Upper lobe of left lung (tissue), 6 donors: ENCODE results near the gene ABCA13. TPM values are rescaled to one million over a fixed set of nuclear protein-coding genes. Genes with fewer than 3 reads are reported as not detected.

ENCODE experiments used
- ATAC-seq, 2 donors: fragments of 200-7000 bp; cut with Tn5 transposase; one replicate each; pipeline ENCODE4 v1.9.1; 2022; ENCODE audit warnings: mild to moderate bottlenecking in 2 of 2, moderate library complexity in 2 of 2; ENCODE audit not compliant: low FRiP score in 2 of 2
- DNase-seq, 2 donors: peaks; one replicate each; pipeline ENCODE4 v3.0.0-alpha.2; 2019 to 2020
- H3K27ac ChIP-seq, 4 donors: fragments of 200-600 bp; sonication (generic); one replicate each; pipeline ENCODE4 v1.5.1; 2016 to 2019
- H3K27me3 ChIP-seq, 4 donors: fragments of 200-600 bp; sonication (generic); one replicate each; pipeline ENCODE4 v1.5.1; 2017 to 2019
- H3K36me3 ChIP-seq, 4 donors: fragments of 200-600 bp; sonication (generic); one replicate each; pipeline ENCODE4 v1.5.1; 2016 to 2019
- H3K4me1 ChIP-seq, 4 donors: fragments of 200-600 bp; sonication (generic); one replicate each; pipeline ENCODE4 v1.5.1; 2018 to 2019
- H3K4me3 ChIP-seq, 4 donors: fragments of 200-600 bp; sonication (generic); one replicate each; pipeline ENCODE4 v1.5.1; 2017 to 2019; ENCODE audit warnings: mild to moderate bottlenecking in 2 of 4, moderate library complexity in 1 of 4
- H3K9me3 ChIP-seq, 4 donors: fragments of 200-600 bp; sonication (generic); one replicate each; pipeline ENCODE4 v1.5.1; 2018 to 2019
- EP300 ChIP-seq, 4 donors: sonication (generic); formaldehyde crosslinking; IDR thresholded peaks; one replicate each; pipeline ENCODE4 v1.5.1; 2017; ENCODE audit warnings: antibody characterized with exemption in 4 of 4, control low read depth in 2 of 4
- POLR2A ChIP-seq, 4 donors: fragments of 450-650 bp; IDR thresholded peaks; one replicate each; pipeline ENCODE4 v1.5.1; 2016 to 2017; ENCODE audit warnings: antibody characterized with exemption in 4 of 4, mild to moderate bottlenecking in 2 of 4
- POLR2AphosphoS5 ChIP-seq, 2 donors: sonication (generic); formaldehyde crosslinking; IDR thresholded peaks; one replicate each; pipeline ENCODE4 v1.5.1; 2017; ENCODE audit warnings: antibody characterized with exemption in 2 of 2
- WGBS, 2 donors: methylation state at CpG; one replicate each; pipeline ENCODE4 v1.1.5; 2017 to 2018; 5-methylcytosine and 5-hydroxymethylcytosine counted together
- total RNA-seq, 6 donors: library from RNA; depleted of rRNA in 4 of 6; stranded (reverse); fragments of >200 nt in 4 of 6; gene quantifications; one replicate each; pipeline versions ENCODE4 v1.1.0 to v1.2.1, GENCODE V29; 2016 to 2021
- TF ChIP-seq, protein P1 (sequence below), 6 experiments: fragments of 450-650 bp in 4 of 6; fragments of 200-600 bp in 2 of 6; sonication (generic) in 2 of 6; IDR thresholded peaks; one replicate each; pipeline ENCODE4 v1.5.1; 2016 to 2019; ENCODE audit warnings: antibody characterized with exemption in 6 of 6
- donor health status: DM: no; HTN: no; CAD: no; lungs with moderate emphysema.
- donor health status: DM: no; HTN: yes; CAD: no; lungs with severe emphysema.

Gene ABCA13, protein sequence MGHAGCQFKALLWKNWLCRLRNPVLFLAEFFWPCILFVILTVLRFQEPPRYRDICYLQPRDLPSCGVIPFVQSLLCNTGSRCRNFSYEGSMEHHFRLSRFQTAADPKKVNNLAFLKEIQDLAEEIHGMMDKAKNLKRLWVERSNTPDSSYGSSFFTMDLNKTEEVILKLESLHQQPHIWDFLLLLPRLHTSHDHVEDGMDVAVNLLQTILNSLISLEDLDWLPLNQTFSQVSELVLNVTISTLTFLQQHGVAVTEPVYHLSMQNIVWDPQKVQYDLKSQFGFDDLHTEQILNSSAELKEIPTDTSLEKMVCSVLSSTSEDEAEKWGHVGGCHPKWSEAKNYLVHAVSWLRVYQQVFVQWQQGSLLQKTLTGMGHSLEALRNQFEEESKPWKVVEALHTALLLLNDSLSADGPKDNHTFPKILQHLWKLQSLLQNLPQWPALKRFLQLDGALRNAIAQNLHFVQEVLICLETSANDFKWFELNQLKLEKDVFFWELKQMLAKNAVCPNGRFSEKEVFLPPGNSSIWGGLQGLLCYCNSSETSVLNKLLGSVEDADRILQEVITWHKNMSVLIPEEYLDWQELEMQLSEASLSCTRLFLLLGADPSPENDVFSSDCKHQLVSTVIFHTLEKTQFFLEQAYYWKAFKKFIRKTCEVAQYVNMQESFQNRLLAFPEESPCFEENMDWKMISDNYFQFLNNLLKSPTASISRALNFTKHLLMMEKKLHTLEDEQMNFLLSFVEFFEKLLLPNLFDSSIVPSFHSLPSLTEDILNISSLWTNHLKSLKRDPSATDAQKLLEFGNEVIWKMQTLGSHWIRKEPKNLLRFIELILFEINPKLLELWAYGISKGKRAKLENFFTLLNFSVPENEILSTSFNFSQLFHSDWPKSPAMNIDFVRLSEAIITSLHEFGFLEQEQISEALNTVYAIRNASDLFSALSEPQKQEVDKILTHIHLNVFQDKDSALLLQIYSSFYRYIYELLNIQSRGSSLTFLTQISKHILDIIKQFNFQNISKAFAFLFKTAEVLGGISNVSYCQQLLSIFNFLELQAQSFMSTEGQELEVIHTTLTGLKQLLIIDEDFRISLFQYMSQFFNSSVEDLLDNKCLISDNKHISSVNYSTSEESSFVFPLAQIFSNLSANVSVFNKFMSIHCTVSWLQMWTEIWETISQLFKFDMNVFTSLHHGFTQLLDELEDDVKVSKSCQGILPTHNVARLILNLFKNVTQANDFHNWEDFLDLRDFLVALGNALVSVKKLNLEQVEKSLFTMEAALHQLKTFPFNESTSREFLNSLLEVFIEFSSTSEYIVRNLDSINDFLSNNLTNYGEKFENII (N-terminal part only)
- 10 to 100 TPM in 3 of 6 donors, 1 to 10 TPM in 2, under 1 TPM in 1; 0.49 to 27.7 (median 7.1) TPM for total RNA-seq

- no peak within 1 kb of the TSS for H3K4me3 ChIP-seq
- no peaks in the 10 kb centered on the region for H3K27me3 ChIP-seq
- WGBS, 2 donors: 65% methylated on average over 2 to 4 of the region's 4 CpGs
- no peak for DNase-seq
- no peaks in the 10 kb centered on the region for H3K4me1 ChIP-seq
- H3K36me3 ChIP-seq: no peaks in the 10 kb centered on the region
- ATAC-seq: no peak
- TF ChIP-seq POLR2A (IDR thresholded peaks at IDR 0.05) (no peak), POLR2AphosphoS5 (IDR thresholded peaks at IDR 0.05) (no peak), EP300 (IDR thresholded peaks at IDR 0.05) (no peak)
- TF ChIP-seq, protein P1, sequence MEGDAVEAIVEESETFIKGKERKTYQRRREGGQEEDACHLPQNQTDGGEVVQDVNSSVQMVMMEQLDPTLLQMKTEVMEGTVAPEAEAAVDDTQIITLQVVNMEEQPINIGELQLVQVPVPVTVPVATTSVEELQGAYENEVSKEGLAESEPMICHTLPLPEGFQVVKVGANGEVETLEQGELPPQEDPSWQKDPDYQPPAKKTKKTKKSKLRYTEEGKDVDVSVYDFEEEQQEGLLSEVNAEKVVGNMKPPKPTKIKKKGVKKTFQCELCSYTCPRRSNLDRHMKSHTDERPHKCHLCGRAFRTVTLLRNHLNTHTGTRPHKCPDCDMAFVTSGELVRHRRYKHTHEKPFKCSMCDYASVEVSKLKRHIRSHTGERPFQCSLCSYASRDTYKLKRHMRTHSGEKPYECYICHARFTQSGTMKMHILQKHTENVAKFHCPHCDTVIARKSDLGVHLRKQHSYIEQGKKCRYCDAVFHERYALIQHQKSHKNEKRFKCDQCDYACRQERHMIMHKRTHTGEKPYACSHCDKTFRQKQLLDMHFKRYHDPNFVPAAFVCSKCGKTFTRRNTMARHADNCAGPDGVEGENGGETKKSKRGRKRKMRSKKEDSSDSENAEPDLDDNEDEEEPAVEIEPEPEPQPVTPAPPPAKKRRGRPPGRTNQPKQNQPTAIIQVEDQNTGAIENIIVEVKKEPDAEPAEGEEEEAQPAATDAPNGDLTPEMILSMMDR (IDR thresholded peaks at IDR 0.05): no peak
- no peak within 1 kb of the TSS for H3K27ac ChIP-seq
- no peaks in the 10 kb centered on the region for H3K9me3 ChIP-seq
These were observed at the start of gene ABCA13 for GRCh38 chr7:48171202-48171601. TSS of gene ABCA13 (plus strand) at chr7:48171458. CDS start at chr7:48171484, 26 bp downstream.

GRCh38 chr7:48126037-48126436, 45.2 kb upstream of the ABCA13 start:
- Histone ChIP-seq H3K4me1 (no peaks in the 10 kb centered on the region), H3K36me3 (no peaks in the 10 kb centered on the region), H3K27ac (no peak overlapping the region), H3K4me3 (no peak overlapping the region), H3K27me3 (no peaks in the 10 kb centered on the region), H3K9me3 (no peaks in the 10 kb centered on the region)
- WGBS, 2 donors: 89 to 95% methylated on average over 2 of the region's 2 CpGs
- ATAC-seq: no peak
- TF ChIP-seq, protein P1 (IDR thresholded peaks at IDR 0.05): no peak
- TF ChIP-seq EP300 (IDR thresholded peaks at IDR 0.05): no peak
- TF ChIP-seq POLR2AphosphoS5 (IDR thresholded peaks at IDR 0.05): no peak
- TF ChIP-seq POLR2A (IDR thresholded peaks at IDR 0.05): no peak
- no peak for DNase-seq

- no peak overlapping the region for H3K4me3 ChIP-seq
- TF ChIP-seq POLR2AphosphoS5 (IDR thresholded peaks at IDR 0.05) (no peak), POLR2A (IDR thresholded peaks at IDR 0.05) (no peak), EP300 (IDR thresholded peaks at IDR 0.05) (no peak)
- TF ChIP-seq, protein P1 (IDR thresholded peaks at IDR 0.05): no peak
- ATAC-seq: no peak
These were observed 40.6 kb upstream of the ABCA13 start for GRCh38 chr7:48130658-48131108.

GRCh38 chr7:48132792-48133191, 38.5 kb upstream of the ABCA13 start:
- no peak overlapping the region for H3K4me3 ChIP-seq
- H3K9me3 ChIP-seq: no peaks in the 10 kb centered on the region
- no peak overlapping the region for H3K27ac ChIP-seq
- TF ChIP-seq POLR2A (IDR thresholded peaks at IDR 0.05): no peak
- TF ChIP-seq, protein P1 (IDR thresholded peaks at IDR 0.05): no peak
- DNase-seq: no peak
- ATAC-seq: no peak
- H3K27me3 ChIP-seq: no peaks in the 10 kb centered on the region
- no peaks in the 10 kb centered on the region for H3K36me3 ChIP-seq
- H3K4me1 ChIP-seq: no peaks in the 10 kb centered on the region

More at GRCh38 chr7:48130658-48131108, 40.6 kb upstream of the ABCA13 start:
- no peaks in the 10 kb centered on the region for H3K4me1 ChIP-seq
- H3K27ac ChIP-seq: no peak overlapping the region
- H3K27me3 ChIP-seq: no peaks in the 10 kb centered on the region
- no peak for DNase-seq
- no peaks in the 10 kb centered on the region for H3K9me3 ChIP-seq
- no peaks in the 10 kb centered on the region for H3K36me3 ChIP-seq
